ENCODE measurements around the gene AUH. TPM values are rescaled to one million over a fixed set of nuclear protein-coding genes. Genes with fewer than 3 reads are reported as not detected.
"Not testable (repeated sequence)": the region's sequence is repeated elsewhere in the genome, so short reads cannot be mapped to it uniquely, and the experiment has no call there.

The AUH gene
- total RNA-seq, 4 donors from 2014 or later: 10.6 to 25.4 (median 16.7) TPM

- H3K27ac ChIP-seq: no peak overlapping the region
- no peaks in the 10 kb centered on the region for H3K9me3 ChIP-seq
- H3K4me1 ChIP-seq: no peaks in the 10 kb centered on the region
- DNase-seq: no peak
- intact Hi-C loops (cut with DNase I): no loop called here
- H3K36me3 ChIP-seq: no peaks in the 10 kb centered on the region
- TF ChIP-seq CTCF (IDR thresholded peaks at IDR 0.05) (no peak), POLR2A (IDR thresholded peaks at IDR 0.05) (no peak)
- no peaks in the 10 kb centered on the region for H3K27me3 ChIP-seq
- no peak overlapping the region for H3K4me3 ChIP-seq
- WGBS, 2 donors: 69 to 77% methylated on average over 3 of the region's 3 CpGs
Observed at GRCh38 chr9:91379426-91379825, 17.7 kb upstream of the AUH start.

GRCh38 chr9:91378695-91379127, 17.0 kb upstream of the AUH start:
- no peaks in the 10 kb centered on the region for H3K36me3 ChIP-seq
- 72 to 74% methylated on average over 2 of the region's 2 CpGs for WGBS, 2 donors
- H3K27ac ChIP-seq: no peak overlapping the region
- no peak overlapping the region for H3K4me3 ChIP-seq
- no peaks in the 10 kb centered on the region for H3K27me3 ChIP-seq
- H3K9me3 ChIP-seq: no peaks in the 10 kb centered on the region
- no peaks in the 10 kb centered on the region for H3K4me1 ChIP-seq
- intact Hi-C loops (cut with DNase I): no loop called here
- TF ChIP-seq CTCF (IDR thresholded peaks at IDR 0.05) (no peak), POLR2A (IDR thresholded peaks at IDR 0.05) (no peak)
- no peak for DNase-seq

DNA sequence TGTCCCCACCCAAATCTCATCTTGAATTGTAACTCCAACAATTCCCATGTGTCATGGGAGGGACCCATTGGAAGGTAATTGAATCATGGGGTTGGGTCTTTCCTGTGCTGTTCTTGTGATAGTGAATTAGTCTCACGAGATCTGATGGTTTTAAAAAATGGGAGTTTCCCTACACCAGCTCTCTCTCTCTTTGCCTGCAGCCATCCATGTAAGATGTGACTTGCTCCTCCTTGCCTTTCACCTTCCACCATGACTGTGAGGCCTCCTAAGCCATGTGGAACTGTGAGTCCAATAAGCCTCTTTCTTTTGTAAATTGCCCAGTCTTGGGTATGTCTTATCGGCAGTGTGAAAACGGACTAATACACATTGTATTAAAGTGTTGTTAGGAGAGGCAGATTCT, 16.3 kb upstream of the AUH start:
- intact Hi-C loops (cut with DNase I); H3K4me3 ChIP-seq: not testable (repeated sequence)
- 98 to 100% methylated on average over 3 of the region's 3 CpGs for WGBS, 2 donors

DNA sequence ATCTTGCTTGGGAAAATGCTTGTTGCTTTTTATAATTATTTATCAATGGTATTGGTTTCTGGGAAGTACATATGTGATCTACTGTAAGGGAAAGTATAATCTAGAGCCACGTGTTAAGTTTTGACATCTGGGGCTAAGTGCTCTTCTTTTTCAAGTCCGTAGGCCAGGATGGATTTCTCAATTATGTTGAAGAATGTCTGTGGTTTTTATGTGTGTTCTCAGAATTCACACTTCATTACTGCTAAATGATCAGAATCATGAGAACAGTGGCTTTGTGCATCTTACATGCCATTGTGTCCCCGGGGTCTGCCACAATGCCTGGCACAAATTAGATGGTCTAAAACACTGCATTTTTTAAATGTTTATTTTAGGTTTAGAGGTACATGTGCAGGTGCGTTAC, 14.5 kb upstream of the AUH start:
- no peaks in the 10 kb centered on the region for H3K9me3 ChIP-seq
- H3K4me3 ChIP-seq: no peak overlapping the region
- H3K27ac ChIP-seq: no peak overlapping the region
- DNase-seq: no peak
- intact Hi-C loops (cut with DNase I): no loop called here
- no peaks in the 10 kb centered on the region for H3K27me3 ChIP-seq
- no peaks in the 10 kb centered on the region for H3K4me1 ChIP-seq
- TF ChIP-seq POLR2A (IDR thresholded peaks at IDR 0.05): no peak
- no peak for TF ChIP-seq CTCF (IDR thresholded peaks at IDR 0.05)
- no peaks in the 10 kb centered on the region for H3K36me3 ChIP-seq
- WGBS, 2 donors: 60 to 65% methylated on average over 4 of the region's 4 CpGs

More for the DNA sequence above, 16.3 kb upstream of the AUH start:
- not testable (repeated sequence) for H3K4me1 ChIP-seq, H3K27me3 ChIP-seq, H3K36me3 ChIP-seq, DNase-seq, H3K9me3 ChIP-seq, H3K27ac ChIP-seq

GRCh38 chr9:91374939-91375338, 13.2 kb upstream of the AUH start:
- Histone ChIP-seq H3K9me3 (no peaks in the 10 kb centered on the region), H3K27ac (no peak overlapping the region), H3K27me3 (no peaks in the 10 kb centered on the region), H3K36me3 (no peaks in the 10 kb centered on the region), H3K4me1 (no peaks in the 10 kb centered on the region), H3K4me3 (no peak overlapping the region)
- 15 to 16% methylated on average over 3 of the region's 3 CpGs for WGBS, 2 donors
- DNase-seq: no peak
- intact Hi-C loops (cut with DNase I): no loop called here
- TF ChIP-seq CTCF (IDR thresholded peaks at IDR 0.05): no peak
- TF ChIP-seq POLR2A (IDR thresholded peaks at IDR 0.05): no peak

GRCh38 chr9:91371894-91372293, 10.2 kb upstream of the AUH start:
- intact Hi-C loops (cut with DNase I): no loop called here
- no peaks in the 10 kb centered on the region for H3K9me3 ChIP-seq
- 32 to 61% methylated on average over 1 of the region's 1 CpG for whole genome bisulfite sequencing, 2 donors
- no peak overlapping the region for H3K27ac ChIP-seq
- no peak for DNase-seq
- H3K27me3 ChIP-seq: no peaks in the 10 kb centered on the region
- no peak overlapping the region for H3K4me3 ChIP-seq
- TF ChIP-seq POLR2A (IDR thresholded peaks at IDR 0.05) (no peak), CTCF (IDR thresholded peaks at IDR 0.05) (no peak)
- H3K36me3 ChIP-seq: no peaks in the 10 kb centered on the region
- no peaks in the 10 kb centered on the region for H3K4me1 ChIP-seq

GRCh38 chr9:91370006-91370405, 8.3 kb upstream of the AUH start:
- intact Hi-C loops (cut with DNase I); H3K27me3 ChIP-seq; H3K36me3 ChIP-seq; H3K4me1 ChIP-seq; H3K4me3 ChIP-seq; H3K9me3 ChIP-seq; H3K27ac ChIP-seq; DNase-seq: not testable (repeated sequence)
- WGBS, 2 donors: 86 to 89% methylated on average over 3 of the region's 3 CpGs

Measured in esophagus squamous epithelium (tissue), 5 donors.